Mesothelial cell of epicardium (in vitro differentiated cells): ENCODE results near the gene NMNAT2. TPM values are rescaled to one million over a fixed set of nuclear protein-coding genes. Genes with fewer than 3 reads are reported as not detected.

Source experiments
- DNase-seq, 2 experiments: peaks; one replicate each; pipeline ENCODE4 v3.0.0; 2021; ENCODE audit warnings: low spot score in 2 of 2; ENCODE audit not compliant: unreplicated experiment in 2 of 2
- H3K27ac Mint-ChIP-seq: 2 replicates; pipeline ENCODE4 v1.8.0; 2021; ENCODE audit warnings: mixed read lengths
- H3K27me3 Mint-ChIP-seq: 2 replicates; pipeline ENCODE4 v1.8.0; 2021; ENCODE audit warnings: low read depth, mixed read lengths
- H3K36me3 Mint-ChIP-seq: 2 replicates; pipeline ENCODE4 v1.8.0; 2021; ENCODE audit warnings: mixed read lengths
- H3K4me1 Mint-ChIP-seq: 2 replicates; pipeline ENCODE4 v1.8.0; 2021; ENCODE audit warnings: mixed read lengths
- H3K4me3 Mint-ChIP-seq: 2 replicates; pipeline ENCODE4 v1.8.0; 2021; ENCODE audit warnings: mild to moderate bottlenecking, moderate library complexity, mixed read lengths
- H3K9me3 Mint-ChIP-seq: 2 replicates; pipeline ENCODE4 v1.8.0; 2021; ENCODE audit warnings: mixed read lengths
- CTCF ChIP-seq: fragments of 200-600 bp; sonication (generic); IDR thresholded peaks from one replicate; pipeline ENCODE4 v1.5.0; 2021; ENCODE audit warnings: antibody characterized with exemption; ENCODE audit not compliant: unreplicated experiment
- total RNA-seq: library from RNA; stranded (reverse); gene quantifications from 3 replicates; pipeline ENCODE4 v1.2.1, GENCODE V29; 2021

Gene NMNAT2
- total RNA-seq, 1 donor from 2014 or later = 1.2 TPM

GRCh38 chr1:183374825-183375224 is 43.4 kb downstream of the NMNAT2 start:
- Mint-ChIP-seq H3K36me3 (no peaks in the 10 kb centered on the region), H3K4me3 (no peak overlapping the region), H3K9me3 (peaks cover 6% of the 10 kb centered on the region), H3K27ac (no peak overlapping the region), H3K4me1 (peaks cover 6% of the 10 kb centered on the region), H3K27me3 (no peaks in the 10 kb centered on the region)
- no peak for TF ChIP-seq CTCF
- no peak for DNase-seq

- TF ChIP-seq CTCF = no peak
- DNase-seq = no peak
- Mint-ChIP-seq H3K4me1 (peaks cover 9% of the 10 kb centered on the region), H3K27me3 (no peaks in the 10 kb centered on the region), H3K27ac (no peak overlapping the region), H3K9me3 (peaks cover 6% of the 10 kb centered on the region), H3K4me3 (no peak overlapping the region), H3K36me3 (no peaks in the 10 kb centered on the region)
These were observed 45.5 kb downstream of the NMNAT2 start for GRCh38 chr1:183372586-183373230.

GRCh38 chr1:183370399-183371058 is 47.7 kb downstream of the NMNAT2 start:
- no peak overlapping the region for H3K4me3 Mint-ChIP-seq

GRCh38 chr1:183368213-183369108 is 49.7 kb downstream of the NMNAT2 start:
- TF ChIP-seq CTCF = no peak
- Mint-ChIP-seq H3K27me3 (no peaks in the 10 kb centered on the region), H3K27ac (no peak overlapping the region), H3K9me3 (no peaks in the 10 kb centered on the region), H3K4me3 (no peak overlapping the region), H3K4me1 (peaks cover 9% of the 10 kb centered on the region), H3K36me3 (no peaks in the 10 kb centered on the region)
- no peak for DNase-seq

More at GRCh38 chr1:183370399-183371058, 47.7 kb downstream of the NMNAT2 start:
- Mint-ChIP-seq H3K27me3 (no peaks in the 10 kb centered on the region), H3K9me3 (no peaks in the 10 kb centered on the region), H3K36me3 (no peaks in the 10 kb centered on the region), H3K4me1 (peaks cover 9% of the 10 kb centered on the region), H3K27ac (no peak overlapping the region)
- no peak for TF ChIP-seq CTCF
- no peak for DNase-seq

GRCh38 chr1:183366116-183366515 is 52.1 kb downstream of the NMNAT2 start:
- Mint-ChIP-seq H3K4me3 (no peak overlapping the region), H3K9me3 (no peaks in the 10 kb centered on the region)
- DNase-seq = no peak

More at GRCh38 chr1:183366116-183366515, 52.1 kb downstream of the NMNAT2 start:
- no peak for TF ChIP-seq CTCF
- H3K27me3 Mint-ChIP-seq = no peaks in the 10 kb centered on the region
- peaks cover 9% of the 10 kb centered on the region for H3K4me1 Mint-ChIP-seq
- no peak overlapping the region for H3K27ac Mint-ChIP-seq
- H3K36me3 Mint-ChIP-seq = no peaks in the 10 kb centered on the region
